Measurements from ENCODE around the gene SLC7A4. TPM values are rescaled to one million over a fixed set of nuclear protein-coding genes. Genes with fewer than 3 reads are reported as not detected.
A peak's percentile ranks its signal among the peaks of the same experiment; 100 is the strongest.

SLC7A4 gene
- total RNA-seq, 6 donors from 2014 or later, result 1.2 to 5.2 (median 1.5) TPM; not detected in 1

GRCh38 chr22:21047730-21048129 is 15.4 kb upstream of the SLC7A4 start:
- DNase-seq, result no peak
- H3K4me3 ChIP-seq, result no peak overlapping the region
- peaks cover 12 to 16% (median 14%) of the 10 kb centered on the region in 4 donors for H3K4me1 ChIP-seq
- H3K27me3 ChIP-seq, result no peaks in the 10 kb centered on the region
- H3K36me3 ChIP-seq, result no peaks in the 10 kb centered on the region
- 72 to 83% methylated on average over 2 to 7 of the region's 7 CpGs for WGBS, 2 donors
- no peak for ATAC-seq (ENCODE audit: low FRiP score in 2 of 2)
- no peaks in the 10 kb centered on the region for H3K9me3 ChIP-seq
- TF ChIP-seq POLR2A (IDR thresholded peaks at IDR 0.05) (no peak), EP300 (IDR thresholded peaks at IDR 0.05) (no peak), POLR2AphosphoS5 (IDR thresholded peaks at IDR 0.05) (no peak)
- TF ChIP-seq, protein P1, sequence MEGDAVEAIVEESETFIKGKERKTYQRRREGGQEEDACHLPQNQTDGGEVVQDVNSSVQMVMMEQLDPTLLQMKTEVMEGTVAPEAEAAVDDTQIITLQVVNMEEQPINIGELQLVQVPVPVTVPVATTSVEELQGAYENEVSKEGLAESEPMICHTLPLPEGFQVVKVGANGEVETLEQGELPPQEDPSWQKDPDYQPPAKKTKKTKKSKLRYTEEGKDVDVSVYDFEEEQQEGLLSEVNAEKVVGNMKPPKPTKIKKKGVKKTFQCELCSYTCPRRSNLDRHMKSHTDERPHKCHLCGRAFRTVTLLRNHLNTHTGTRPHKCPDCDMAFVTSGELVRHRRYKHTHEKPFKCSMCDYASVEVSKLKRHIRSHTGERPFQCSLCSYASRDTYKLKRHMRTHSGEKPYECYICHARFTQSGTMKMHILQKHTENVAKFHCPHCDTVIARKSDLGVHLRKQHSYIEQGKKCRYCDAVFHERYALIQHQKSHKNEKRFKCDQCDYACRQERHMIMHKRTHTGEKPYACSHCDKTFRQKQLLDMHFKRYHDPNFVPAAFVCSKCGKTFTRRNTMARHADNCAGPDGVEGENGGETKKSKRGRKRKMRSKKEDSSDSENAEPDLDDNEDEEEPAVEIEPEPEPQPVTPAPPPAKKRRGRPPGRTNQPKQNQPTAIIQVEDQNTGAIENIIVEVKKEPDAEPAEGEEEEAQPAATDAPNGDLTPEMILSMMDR (IDR thresholded peaks at IDR 0.05), result no peak
- H3K27ac ChIP-seq, result no peak overlapping the region

GRCh38 chr22:21047035-21047661 is 14.8 kb upstream of the SLC7A4 start:
- no peak for DNase-seq
- Histone ChIP-seq H3K27me3 (no peaks in the 10 kb centered on the region), H3K4me3 (no peak overlapping the region), H3K4me1 (peaks cover 12 to 16% (median 14%) of the 10 kb centered on the region in 4 donors), H3K36me3 (no peaks in the 10 kb centered on the region), H3K9me3 (no peaks in the 10 kb centered on the region), H3K27ac (no peak overlapping the region)
- ATAC-seq (ENCODE audit: low FRiP score in 2 of 2), result no peak
- WGBS, 2 donors, result 90 to 92% methylated on average over 8 to 14 of the region's 14 CpGs
- TF ChIP-seq POLR2A (IDR thresholded peaks at IDR 0.05), result no peak

GRCh38 chr22:21045585-21046294 is 13.4 kb upstream of the SLC7A4 start, which contains the start of gene LRRC74B:
Gene LRRC74B, plus strand, starts transcription at chr22:21045946. Its CDS starts 41 bp downstream, at chr22:21045987.
- peak within 1 kb of the TSS in 1 of 4 donors; percentile 49 for H3K27ac ChIP-seq

DNA sequence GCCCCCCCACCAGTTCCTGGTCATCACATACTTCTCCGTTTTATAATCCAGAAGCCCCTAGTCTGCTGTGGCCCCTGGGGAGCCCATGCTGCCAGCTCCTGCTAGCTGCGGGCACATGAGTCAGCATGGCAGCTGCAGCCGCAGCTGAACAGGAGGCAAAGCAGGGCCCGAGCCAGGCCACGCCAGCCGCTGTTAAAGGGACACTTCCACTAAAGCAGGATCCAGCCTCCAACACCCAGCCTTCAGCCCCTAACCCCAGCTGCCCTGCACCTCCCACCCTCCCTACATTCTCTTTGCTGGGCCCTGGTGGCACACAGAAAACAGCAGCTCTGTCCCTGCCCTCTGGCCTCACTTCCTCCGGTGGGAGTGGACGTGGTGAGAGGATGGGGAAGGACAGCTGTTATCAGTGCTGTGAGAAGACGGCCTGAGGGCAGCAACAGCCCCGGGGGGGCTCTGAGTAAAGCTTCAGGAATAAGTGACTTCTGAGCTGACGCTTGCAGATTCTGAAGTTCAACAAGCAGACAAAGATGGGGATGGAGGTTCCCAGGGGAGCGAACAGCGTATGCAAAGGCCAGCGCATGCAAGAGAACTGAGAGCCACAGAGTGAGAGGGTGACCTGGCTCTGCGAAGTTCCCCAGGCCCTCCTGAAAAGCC is 12.7 kb upstream of the SLC7A4 start:
- no peaks in the 10 kb centered on the region for H3K27me3 ChIP-seq
- peaks cover 12 to 16% (median 14%) of the 10 kb centered on the region in 4 donors for H3K4me1 ChIP-seq
- peak; percentile 1 to 46 for ATAC-seq (ENCODE audit: low FRiP score in 2 of 2)
- no peaks in the 10 kb centered on the region for H3K36me3 ChIP-seq
- no peaks in the 10 kb centered on the region for H3K9me3 ChIP-seq
- H3K4me3 ChIP-seq, result peak overlapping the region in 3 of 4 donors; percentile 31 to 53 (median 42)
- 20 to 26% methylated on average over 13 to 15 of the region's 15 CpGs for WGBS, 2 donors
- peak overlapping the region in 1 of 4 donors; percentile 49 for H3K27ac ChIP-seq
- peak in 1 of 2 donors; percentile 83 for DNase-seq
- TF ChIP-seq, protein P1 (IDR thresholded peaks at IDR 0.05), result no peak
- TF ChIP-seq EP300 (IDR thresholded peaks at IDR 0.05) (no peak), POLR2AphosphoS5 (IDR thresholded peaks at IDR 0.05) (no peak)

More at GRCh38 chr22:21045585-21046294, 13.4 kb upstream of the SLC7A4 start, which contains the start of gene LRRC74B:
- no peaks in the 10 kb centered on the region for H3K9me3 ChIP-seq
- H3K27me3 ChIP-seq, result no peaks in the 10 kb centered on the region
- peak; percentile 86 to 97 for DNase-seq
- TF ChIP-seq POLR2A (IDR thresholded peaks at IDR 0.05) (peak in 1 of 4 donors; percentile 7), POLR2AphosphoS5 (IDR thresholded peaks at IDR 0.05) (no peak), EP300 (IDR thresholded peaks at IDR 0.05) (no peak)
- TF ChIP-seq, protein P1 (IDR thresholded peaks at IDR 0.05), result no peak
- H3K36me3 ChIP-seq, result no peaks in the 10 kb centered on the region
- ATAC-seq (ENCODE audit: low FRiP score in 2 of 2), result peak; percentile 86 to 97
- 3 to 39% methylated on average over 8 to 33 of the region's 47 CpGs for WGBS, 2 donors
- H3K4me1 ChIP-seq, result peaks cover 12 to 16% (median 14%) of the 10 kb centered on the region in 4 donors
- H3K4me3 ChIP-seq, result peak within 1 kb of the TSS in 3 of 4 donors; percentile 31 to 53 (median 42)

Data from upper lobe of left lung (tissue), 6 donors.